AG10803 (cell line): ENCODE measurements around the gene HMG20B.

Experiments used
- DNase-seq: peaks from one replicate; pipeline ENCODE4 v3.0.0; 2010; ENCODE audit warnings: low read depth
- H3K4me3 ChIP-seq: 2 replicates; pipeline ENCODE4 v1.5.1; 2011; ENCODE audit warnings: mild to moderate bottlenecking, low read length, control low read depth
- CTCF ChIP-seq: conservative IDR thresholded peaks from 2 replicates; pipeline ENCODE4 v1.5.1; 2011; ENCODE audit warnings: mild to moderate bottlenecking, low read length, control low read depth, inconsistent platforms

HMG20B gene

GRCh38 chr19:3589439-3589838 is 16.7 kb downstream of the HMG20B start:
- DNase-seq = no peak
- no peak overlapping the region for H3K4me3 ChIP-seq
- no peak for TF ChIP-seq CTCF

- H3K4me3 ChIP-seq = no peak overlapping the region
- DNase-seq = no peak
- TF ChIP-seq CTCF = no peak
These were observed 17.2 kb downstream of the HMG20B start for GRCh38 chr19:3589949-3590348.

GRCh38 chr19:3590991-3591659 is 18.4 kb downstream of the HMG20B start:
- TF ChIP-seq CTCF = no peak

GRCh38 chr19:3591876-3592613 is 19.3 kb downstream of the HMG20B start:
- TF ChIP-seq CTCF = no peak
- H3K4me3 ChIP-seq = no peak overlapping the region
- no peak for DNase-seq

More at GRCh38 chr19:3590991-3591659, 18.4 kb downstream of the HMG20B start:
- H3K4me3 ChIP-seq = no peak overlapping the region
- no peak for DNase-seq

- no peak for TF ChIP-seq CTCF
- no peak for DNase-seq
- H3K4me3 ChIP-seq = no peak overlapping the region
These were observed 20.4 kb downstream of the HMG20B start for GRCh38 chr19:3593156-3593555.

GRCh38 chr19:3595521-3596061 is 22.8 kb downstream of the HMG20B start:
- no peak for TF ChIP-seq CTCF
- no peak for DNase-seq
- H3K4me3 ChIP-seq = no peak overlapping the region

- no peak for DNase-seq
- TF ChIP-seq CTCF = 0 out of 2 replicates have a peak, but pooled peaks have one; percentile 7
- H3K4me3 ChIP-seq = no peak overlapping the region
These were observed 27.0 kb downstream of the HMG20B start for GRCh38 chr19:3599776-3600187.
